K562 (cell line): ENCODE measurements around the gene ATP5F1D. TPM values are rescaled to one million over a fixed set of nuclear protein-coding genes. Genes with fewer than 3 reads are reported as not detected.

ENCODE experiments used
- ATAC-seq: fragments of 200-7000 bp; cut with Tn5 transposase; 3 replicates; pipeline ENCODE4 v1.9.1; 2020; ENCODE audit warnings: moderate library complexity
- BruUV-seq: library from RNA; stranded (reverse); fragments of 400-500 nt; replicated peaks from 2 replicates; lab custom pipeline; 2021; lab: Mats Ljungman, UMichigan
- CTCF ChIA-PET: fragments of 300-600 bp; formaldehyde crosslinking; extraction: SDS; loops from one replicate; lab custom pipeline; 2021; ENCODE audit warnings: low intra/inter-chr PET ratio; lab: Yijun Ruan, JAX
- POLR2A ChIA-PET: fragments of 300-600, 350-650 bp; sonication (Branson Sonifier 250); formaldehyde crosslinking; extraction: SDS; loops from one replicate; lab custom pipeline; 2021; ENCODE audit warnings: antibody characterized with exemption, inconsistent platforms; lab: Yijun Ruan, JAX
- DNase-seq, 4 experiments: peaks; one replicate each; pipeline versions ENCODE4 v3.0.0 to v3.0.0-alpha.2; 2011 to 2018; ENCODE audit warnings: low spot score in 3 of 4, mixed read lengths in 3 of 4; ENCODE audit errors: extremely low read depth in 1 of 4
- FAIRE-seq: peaks from 2 replicates; lab custom pipeline; 2011; peaks lifted over from hg19 to GRCh38; lab: Jason Lieb, UNC
- H2AFZ ChIP-seq: 2 replicates; pipeline ENCODE4 v1.6.0; 2011; ENCODE audit warnings: low read depth, low read length, control low read depth, inconsistent platforms
- H3K27ac ChIP-seq: fragments of 200-600 bp; 3 replicates; pipeline ENCODE4 v1.8.0; 2011; ENCODE audit warnings: low read depth, mild to moderate bottlenecking, control low read depth, inconsistent platforms, low read length, moderate library complexity, mixed read lengths; ENCODE audit errors: extremely low read depth
- H3K27me3 ChIP-seq, 2 experiments: fragments of 300-600 bp in 1 of 2; 2 replicates in 1 of 2; 3 replicates in 1 of 2; pipeline versions ENCODE4 v1.6.0 to v1.8.0; 2011; ENCODE audit warnings: inconsistent platforms in 2 of 2, low read length in 2 of 2, mild to moderate bottlenecking in 1 of 2, mixed read lengths in 1 of 2, moderate library complexity in 1 of 2; ENCODE audit not compliant: control insufficient read depth in 2 of 2, insufficient read depth in 2 of 2
- H3K36me3 ChIP-seq: fragments of 300-600 bp; 3 replicates; pipeline ENCODE4 v1.8.0; 2011; ENCODE audit warnings: mild to moderate bottlenecking, low read length, inconsistent platforms; ENCODE audit not compliant: control insufficient read depth, insufficient read depth
- H3K4me1 ChIP-seq, 2 experiments: fragments of 200-600 bp in 1 of 2; replicated peaks in 1 of 2; 2 replicates in 1 of 2; 3 replicates in 1 of 2; pipeline versions ENCODE4 v1.5.1 to v1.8.0; 2011; ENCODE audit warnings: inconsistent platforms in 2 of 2, low read length in 2 of 2, mild to moderate bottlenecking in 1 of 2, mixed read lengths in 1 of 2, moderate library complexity in 1 of 2; ENCODE audit not compliant: control insufficient read depth in 2 of 2, insufficient read depth in 2 of 2
- H3K4me2 ChIP-seq: 2 replicates; pipeline ENCODE4 v1.6.1; 2011; ENCODE audit warnings: low read length, control low read depth, inconsistent platforms, mixed read lengths; ENCODE audit not compliant: insufficient read depth
- H3K4me3 ChIP-seq: fragments of 200-600 bp; sonication (generic), shearing (Covaris generic); 2 replicates; pipeline ENCODE4 v1.5.1; 2016; ENCODE audit warnings: control low read depth, inconsistent platforms
- H3K79me2 ChIP-seq: fragments of 200-600 bp; 3 replicates; pipeline ENCODE4 v1.8.0; 2011; ENCODE audit warnings: low read length, inconsistent platforms; ENCODE audit not compliant: control insufficient read depth, insufficient read depth
- H3K9ac ChIP-seq, 2 experiments: 2 replicates each; pipeline versions ENCODE4 v1.6.0 to v1.6.1; 2011; ENCODE audit warnings: low read depth in 2 of 2, low read length in 2 of 2, control low read depth in 1 of 2, inconsistent platforms in 1 of 2, mild to moderate bottlenecking in 1 of 2, mixed read lengths in 1 of 2; ENCODE audit not compliant: insufficient read depth in 1 of 2
- H3K9me1 ChIP-seq: one replicate; pipeline ENCODE4 v1.6.0; 2011; ENCODE audit warnings: inconsistent platforms, mild to moderate bottlenecking, low read length, moderate library complexity; ENCODE audit not compliant: control insufficient read depth, insufficient read depth
- H3K9me3 ChIP-seq: replicated peaks from 2 replicates; pipeline ENCODE4 v1.5.1; 2011; ENCODE audit warnings: low read depth, low read length, inconsistent platforms; ENCODE audit not compliant: control insufficient read depth, insufficient read depth
- H4K20me1 ChIP-seq: replicated peaks from 2 replicates; pipeline ENCODE4 v1.6.1; 2011; ENCODE audit warnings: low read length, inconsistent platforms, mixed read lengths; ENCODE audit not compliant: control insufficient read depth, insufficient read depth
- CXXC5 ChIP-seq: fragments of 250-450 bp; sonication (Bioruptor Pico); IDR thresholded peaks from 2 replicates; pipeline ENCODE4 v1.8.0; 2022; ENCODE audit warnings: inconsistent platforms, mild to moderate bottlenecking, moderate library complexity
- EHMT2 ChIP-seq: fragments of 450-650 bp; IDR thresholded peaks from 2 replicates; pipeline ENCODE4 v1.6.1; 2018; ENCODE audit warnings: antibody characterized with exemption
- HDGF ChIP-seq: fragments of 450-650 bp; IDR thresholded peaks from 2 replicates; pipeline ENCODE4 v1.6.1; 2016
- HNRNPL ChIP-seq: fragments of 200-400 bp; formaldehyde crosslinking; IDR thresholded peaks from 2 replicates; pipeline ENCODE4 v1.6.1; 2017; ENCODE audit warnings: low read depth, mild to moderate bottlenecking, low read length
- KHSRP ChIP-seq: fragments of 450-650 bp; IDR thresholded peaks from 2 replicates; pipeline ENCODE4 v1.6.1; 2017
- NCOA6 ChIP-seq: fragments of 450-650 bp; IDR thresholded peaks from 2 replicates; pipeline ENCODE4 v1.6.1; 2017; ENCODE audit warnings: mild to moderate bottlenecking
- POLR2B ChIP-seq: fragments of 450-650 bp; IDR thresholded peaks from 2 replicates; pipeline ENCODE4 v1.6.1; 2018; ENCODE audit warnings: low read depth; ENCODE audit not compliant: partially characterized antibody
- PYGO2 ChIP-seq: fragments of 450-650 bp; IDR thresholded peaks from 2 replicates; pipeline ENCODE4 v1.6.1; 2016; ENCODE audit warnings: mild to moderate bottlenecking, missing genetic modification characterization, moderate library complexity, missing compliant biosample characterization
- SMARCE1 ChIP-seq: fragments of 450-650 bp; IDR thresholded peaks from 2 replicates; pipeline ENCODE4 v1.7.1; 2016; ENCODE audit warnings: mild to moderate bottlenecking
- SP1 ChIP-seq: sonication (generic); formaldehyde crosslinking; IDR thresholded peaks from 2 replicates; pipeline ENCODE4 v1.8.1; 2022; ENCODE audit warnings: mild to moderate bottlenecking, missing genetic modification reagents
- ZNF644 ChIP-seq: fragments of 200-800 bp; sonication (Bioruptor generic); IDR thresholded peaks from 2 replicates; pipeline ENCODE4 v1.6.1; 2016; ENCODE audit warnings: low read depth, missing genetic modification characterization, missing compliant biosample characterization
- ZNF699 ChIP-seq: fragments of 250-450 bp; sonication (Bioruptor Pico); IDR thresholded peaks from 2 replicates; pipeline ENCODE4 v1.8.0; 2021; ENCODE audit warnings: mild to moderate bottlenecking, moderate library complexity; ENCODE audit not compliant: insufficient replicate concordance
- WGBS: fragments of 100-300 bp; shearing (Covaris generic); methylation state at CpG from one replicate; pipeline ENCODE4 v1.1.6; 2016; ENCODE audit warnings: low coverage, mixed read lengths; ENCODE audit not compliant: insufficient coverage; ENCODE audit errors: missing lambda C conversion rate; 5-methylcytosine and 5-hydroxymethylcytosine counted together
- in situ Hi-C: fragments of 300-500 bp; cut with MboI; formaldehyde crosslinking; loops from 4 replicates; pipeline ENCODE4 v1.15.0; 2018; ENCODE audit warnings: inconsistent platforms, mixed read lengths
- intact Hi-C: fragments of 100-400 bp; cut with micrococcal nuclease; formaldehyde crosslinking; loops from 2 replicates; pipeline ENCODE4 v1.14.2; 2022
- polyA plus RNA-seq, 8 experiments: library from polyadenylated mRNA; depleted of rRNA in 4 of 8; stranded (reverse) in 5 of 8; unstranded in 3 of 8; fragments of >200 nt; fragmentation: Nextera tagmentation in 2 of 8; fragmentation: Illumina TruSeq in 1 of 8; extraction: Ambion mirVana in 2 of 8; extraction: Trizol in 1 of 8; gene quantifications; 2 replicates each; pipeline versions ENCODE4 v1.2.1 to v1.2.3, GENCODE V29; 2011 to 2014; ENCODE audit warnings: inconsistent platforms in 1 of 8, missing spikeins in 1 of 8
- total RNA-seq, 7 experiments: library from RNA; depleted of rRNA in 6 of 7; stranded (reverse); fragments of >200 nt in 6 of 7; fragmentation: Illumina TruSeq in 2 of 7; extraction: Trizol in 2 of 7; gene quantifications; 2 replicates each; pipeline versions ENCODE4 v1.2.1 to v1.2.3, GENCODE V29; 2011 to 2021; ENCODE audit warnings: low replicate concordance in 1 of 7
- TF ChIP-seq, protein P1 (sequence below): fragments of 250-450 bp; sonication (Bioruptor Pico); IDR thresholded peaks from 2 replicates; pipeline ENCODE4 v1.5.0; 2020; ENCODE audit warnings: mild to moderate bottlenecking, borderline replicate concordance
- TF ChIP-seq, protein P2 (sequence below): sonication (generic); formaldehyde crosslinking; IDR thresholded peaks from 2 replicates; pipeline ENCODE4 v1.8.0; 2022; ENCODE audit warnings: missing genetic modification reagents, mild to moderate bottlenecking, borderline replicate concordance
- TF ChIP-seq, protein P3 (sequence below): IDR thresholded peaks from 2 replicates; pipeline ENCODE4 v1.6.1; 2011; ENCODE audit warnings: borderline replicate concordance, low read depth, mild to moderate bottlenecking, moderate library complexity, low read length; ENCODE audit not compliant: insufficient read depth, poor library complexity, severe bottlenecking

The ATP5F1D gene
- total and polyA plus RNA-seq, 9 of the 15 experiments (the other 6 are each of a cell fraction or from before 2014, with no cell fraction given), result 3.9 to 409 (median 36.8) TPM

DNA sequence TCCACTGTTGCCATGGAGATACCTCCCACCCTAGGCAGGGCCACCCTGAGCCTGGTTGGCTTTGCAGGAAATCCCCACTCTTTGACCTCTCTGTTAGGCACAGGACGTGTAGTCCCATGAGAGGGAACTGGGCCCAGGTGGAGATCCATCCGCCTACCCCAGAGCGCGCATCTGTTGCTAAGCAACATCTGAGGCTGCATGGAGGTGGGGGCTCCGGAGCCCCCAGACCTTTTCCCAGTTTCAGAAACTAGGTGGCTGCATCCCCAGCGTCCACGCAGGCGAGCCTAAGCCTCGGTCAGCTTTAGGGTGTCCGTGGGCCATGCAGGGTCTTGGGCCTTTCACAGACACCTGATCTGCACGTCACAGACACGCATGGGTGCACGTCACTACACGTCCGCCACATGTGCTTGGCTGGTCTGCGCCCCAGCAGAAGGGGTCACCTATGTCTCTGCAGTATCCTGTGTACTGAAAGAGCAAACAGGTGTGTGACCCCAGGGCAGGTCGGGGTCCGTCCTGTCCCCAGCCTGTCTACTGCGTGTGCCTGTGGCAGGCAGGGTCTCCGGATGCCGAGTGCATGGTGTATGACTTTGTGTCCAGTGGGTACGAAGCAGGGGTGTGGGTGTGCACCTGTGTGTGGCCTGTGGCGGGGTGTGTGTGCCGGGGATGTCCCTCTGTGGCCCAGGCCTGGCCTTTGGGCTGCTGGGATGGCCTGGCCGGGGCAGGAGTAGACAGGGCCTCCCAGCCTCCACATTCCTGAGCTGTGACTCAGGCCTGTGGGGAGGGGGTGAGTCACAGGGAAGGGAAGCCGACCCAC, 23.5 kb downstream of the ATP5F1D start:
- ChIA-PET CTCF (no interaction called here), POLR2A (interaction anchor here (0.6 to 2.3 kb wide), 5 partner anchors 9 to 267 kb away, joined by 3 to 11 read pairs (median 3); no protein-coding TSS in a partner anchor)
- ATAC-seq, result no peak
- peak in 3 of 4 experiments; percentile 50 to 78 (median 62) for DNase-seq
- Histone ChIP-seq H4K20me1 (peaks cover 5% of the 10 kb centered on the region), H3K27ac (no peak overlapping the region), H3K4me3 (no peak overlapping the region), H3K9me1 (no peaks in the 10 kb centered on the region), H3K4me2 (peak overlapping the region; percentile 37; the same call in 1 of the 2 replicates), H3K36me3 (peaks cover 3% of the 10 kb centered on the region; the same call in 1 of the 3 replicates), H3K9me3 (no peaks in the 10 kb centered on the region), H3K9ac (peak overlapping the region in 1 of 2 experiments; percentile 83; a peak in 2 of 4 replicates), H3K79me2 (peaks cover 22% of the 10 kb centered on the region), H3K4me1 (peaks cover 56 to 95% of the 10 kb centered on the region in 2 experiments), H3K27me3 (no peaks in the 10 kb centered on the region), H2AFZ (no peak overlapping the region)
- in situ Hi-C loops, result no loop called here
- intact Hi-C loops, result no loop called here
- WGBS, result 70% methylated on average over 25 of the region's 26 CpGs
- no TSS peak for BruUV-seq
- peak; percentile 60 for FAIRE-seq
- TF ChIP-seq SP1 (no peak), ZNF644 (no peak), NCOA6 (no peak), PYGO2 (tag) (no peak), ZNF699 (CRISPR knock-in tag) (no peak), SMARCE1 (peak; percentile 88), EHMT2 (no peak), HNRNPL (no peak), HDGF (peak; percentile 95), KHSRP (no peak), POLR2B (no peak), CXXC5 (CRISPR knock-in tag) (0 out of 2 replicates have a peak, but pooled peaks have one; percentile 18)
- TF ChIP-seq, protein P1, sequence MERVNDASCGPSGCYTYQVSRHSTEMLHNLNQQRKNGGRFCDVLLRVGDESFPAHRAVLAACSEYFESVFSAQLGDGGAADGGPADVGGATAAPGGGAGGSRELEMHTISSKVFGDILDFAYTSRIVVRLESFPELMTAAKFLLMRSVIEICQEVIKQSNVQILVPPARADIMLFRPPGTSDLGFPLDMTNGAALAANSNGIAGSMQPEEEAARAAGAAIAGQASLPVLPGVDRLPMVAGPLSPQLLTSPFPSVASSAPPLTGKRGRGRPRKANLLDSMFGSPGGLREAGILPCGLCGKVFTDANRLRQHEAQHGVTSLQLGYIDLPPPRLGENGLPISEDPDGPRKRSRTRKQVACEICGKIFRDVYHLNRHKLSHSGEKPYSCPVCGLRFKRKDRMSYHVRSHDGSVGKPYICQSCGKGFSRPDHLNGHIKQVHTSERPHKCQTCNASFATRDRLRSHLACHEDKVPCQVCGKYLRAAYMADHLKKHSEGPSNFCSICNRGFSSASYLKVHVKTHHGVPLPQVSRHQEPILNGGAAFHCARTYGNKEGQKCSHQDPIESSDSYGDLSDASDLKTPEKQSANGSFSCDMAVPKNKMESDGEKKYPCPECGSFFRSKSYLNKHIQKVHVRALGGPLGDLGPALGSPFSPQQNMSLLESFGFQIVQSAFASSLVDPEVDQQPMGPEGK (CRISPR knock-in tag), result no peak
- TF ChIP-seq, protein P2, sequence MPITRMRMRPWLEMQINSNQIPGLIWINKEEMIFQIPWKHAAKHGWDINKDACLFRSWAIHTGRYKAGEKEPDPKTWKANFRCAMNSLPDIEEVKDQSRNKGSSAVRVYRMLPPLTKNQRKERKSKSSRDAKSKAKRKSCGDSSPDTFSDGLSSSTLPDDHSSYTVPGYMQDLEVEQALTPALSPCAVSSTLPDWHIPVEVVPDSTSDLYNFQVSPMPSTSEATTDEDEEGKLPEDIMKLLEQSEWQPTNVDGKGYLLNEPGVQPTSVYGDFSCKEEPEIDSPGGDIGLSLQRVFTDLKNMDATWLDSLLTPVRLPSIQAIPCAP (CRISPR knock-in tag), result no peak
- TF ChIP-seq, protein P3, sequence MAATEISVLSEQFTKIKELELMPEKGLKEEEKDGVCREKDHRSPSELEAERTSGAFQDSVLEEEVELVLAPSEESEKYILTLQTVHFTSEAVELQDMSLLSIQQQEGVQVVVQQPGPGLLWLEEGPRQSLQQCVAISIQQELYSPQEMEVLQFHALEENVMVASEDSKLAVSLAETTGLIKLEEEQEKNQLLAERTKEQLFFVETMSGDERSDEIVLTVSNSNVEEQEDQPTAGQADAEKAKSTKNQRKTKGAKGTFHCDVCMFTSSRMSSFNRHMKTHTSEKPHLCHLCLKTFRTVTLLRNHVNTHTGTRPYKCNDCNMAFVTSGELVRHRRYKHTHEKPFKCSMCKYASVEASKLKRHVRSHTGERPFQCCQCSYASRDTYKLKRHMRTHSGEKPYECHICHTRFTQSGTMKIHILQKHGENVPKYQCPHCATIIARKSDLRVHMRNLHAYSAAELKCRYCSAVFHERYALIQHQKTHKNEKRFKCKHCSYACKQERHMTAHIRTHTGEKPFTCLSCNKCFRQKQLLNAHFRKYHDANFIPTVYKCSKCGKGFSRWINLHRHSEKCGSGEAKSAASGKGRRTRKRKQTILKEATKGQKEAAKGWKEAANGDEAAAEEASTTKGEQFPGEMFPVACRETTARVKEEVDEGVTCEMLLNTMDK, result no peak
